Astrocyte of the spinal cord (primary cell): Measurements from ENCODE around the gene SLC7A5.
A peak's percentile ranks its signal among the peaks of the same experiment; 100 is the strongest.

Experiments used
- DNase-seq: peaks from one replicate; pipeline ENCODE4 v3.0.0; 2011; ENCODE audit warnings: low read depth, low spot score
- H3K4me3 ChIP-seq: 2 replicates; pipeline ENCODE4 v1.5.1; 2011; ENCODE audit warnings: low read depth, mild to moderate bottlenecking, low read length, moderate library complexity
- CTCF ChIP-seq: IDR thresholded peaks from 2 replicates; pipeline ENCODE4 v1.5.1; 2012; ENCODE audit warnings: low read depth, mild to moderate bottlenecking, low read length, inconsistent platforms
- in situ Hi-C: cut with HindIII; loops from 2 replicates; pipeline ENCODE4 v1.10.0; 2017; ENCODE audit warnings: low sequenced_read_pairs

Gene SLC7A5

GRCh38 chr16:87853411-87854052 is 15.8 kb downstream of the SLC7A5 start:
- DNase-seq: peak; percentile 96
- in situ Hi-C loops: no loop called here
- no peak for TF ChIP-seq CTCF
- peak overlapping the region; percentile 10 for H3K4me3 ChIP-seq

- in situ Hi-C loops: no loop called here
- TF ChIP-seq CTCF: no peak
- H3K4me3 ChIP-seq: no peak overlapping the region
- no peak for DNase-seq
Observed at GRCh38 chr16:87851601-87852000, 17.7 kb downstream of the SLC7A5 start.

GRCh38 chr16:87851141-87851587 is 18.1 kb downstream of the SLC7A5 start:
- DNase-seq: no peak
- H3K4me3 ChIP-seq: no peak overlapping the region
- TF ChIP-seq CTCF: no peak
- in situ Hi-C loops: no loop called here

GRCh38 chr16:87850009-87851006 is 19.0 kb downstream of the SLC7A5 start:
- DNase-seq: peak; percentile 40
- TF ChIP-seq CTCF: peak; percentile 95
- in situ Hi-C loops: no loop called here
- H3K4me3 ChIP-seq: no peak overlapping the region

- TF ChIP-seq CTCF: no peak
- in situ Hi-C loops: no loop called here
- no peak for DNase-seq
- no peak overlapping the region for H3K4me3 ChIP-seq
Observed at GRCh38 chr16:87849419-87850008, 19.8 kb downstream of the SLC7A5 start.

- TF ChIP-seq CTCF: no peak
- H3K4me3 ChIP-seq: no peak overlapping the region
- no peak for DNase-seq
- in situ Hi-C loops: no loop called here
Observed at GRCh38 chr16:87848676-87849345, 20.5 kb downstream of the SLC7A5 start.
